ENCODE results near the gene ZAP70.

GRCh38 chr2:97751752-97752151 is 38.4 kb downstream of the ZAP70 start:
- TF ChIP-seq CTCF (IDR thresholded peaks at IDR 0.05) (no peak), ZFX (IDR thresholded peaks at IDR 0.05; ENCODE audit: borderline replicate concordance) (no peak)

Data from 22Rv1 (cell line).